HS-27A (cell line): Measurements from ENCODE around the gene GRAMD1B.

ENCODE experiments used
- DNase-seq: peaks from one replicate; pipeline ENCODE4 v3.0.0-alpha.2; 2012; ENCODE audit warnings: low read depth, missing footprints

Gene GRAMD1B

DNA sequence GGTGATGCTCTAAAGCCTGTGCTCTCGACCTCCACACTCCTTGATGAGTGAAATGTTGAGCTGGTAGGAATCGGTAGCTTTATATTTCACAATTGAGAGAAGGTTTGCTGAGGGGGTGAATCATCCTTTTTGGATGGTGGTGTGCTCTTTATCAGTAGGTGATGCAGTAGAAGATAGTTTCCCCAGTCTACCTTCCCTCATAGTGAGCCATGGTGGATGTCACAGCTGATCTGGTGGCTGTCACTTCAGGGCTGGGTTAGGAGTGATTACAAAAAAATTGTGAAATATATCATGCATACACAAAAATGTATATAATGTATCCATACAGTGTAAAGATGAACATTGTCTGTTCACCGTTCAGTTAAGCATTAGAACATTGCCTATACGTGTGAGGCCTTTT is 105.3 kb downstream of the GRAMD1B start:
- DNase-seq = no peak

DNA sequence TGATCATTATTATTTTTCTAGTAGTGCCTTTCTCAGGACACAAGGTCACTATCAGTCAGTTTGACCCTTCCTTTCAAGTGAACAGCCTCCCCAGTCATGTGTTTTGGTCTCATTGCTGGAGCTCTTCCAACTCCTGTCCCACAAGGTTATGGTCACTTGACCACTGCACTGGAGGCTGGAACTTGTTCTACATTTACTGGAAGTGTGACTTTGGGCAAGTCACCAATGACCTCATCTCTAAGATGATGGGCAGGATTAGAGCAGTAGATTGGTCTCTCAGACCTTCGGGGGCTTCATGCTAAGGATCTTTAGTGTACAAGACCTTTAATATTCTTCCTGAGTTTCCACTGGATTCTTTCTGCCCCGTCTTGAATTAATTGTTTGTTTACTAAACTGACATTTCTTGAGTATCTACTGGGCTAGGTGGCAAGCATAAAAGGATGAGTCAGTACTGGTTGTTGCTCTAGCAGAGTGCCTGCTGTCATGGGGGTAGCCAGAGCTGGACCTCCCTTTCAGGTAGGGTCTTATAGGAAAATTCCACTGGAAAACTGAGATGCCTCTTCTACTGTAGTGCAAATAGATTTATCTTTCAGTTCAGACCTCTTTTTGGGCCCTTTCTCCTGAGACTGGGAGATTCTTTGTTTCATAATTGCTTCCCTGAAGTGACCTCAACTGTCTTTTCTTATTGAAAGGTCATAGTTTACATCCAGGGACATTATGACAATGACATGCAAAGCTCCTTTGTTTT is 106.8 kb downstream of the GRAMD1B start:
- DNase-seq = no peak

- no peak for DNase-seq
These were observed 107.7 kb downstream of the GRAMD1B start for GRCh38 chr11:123537726-123538125.

DNA sequence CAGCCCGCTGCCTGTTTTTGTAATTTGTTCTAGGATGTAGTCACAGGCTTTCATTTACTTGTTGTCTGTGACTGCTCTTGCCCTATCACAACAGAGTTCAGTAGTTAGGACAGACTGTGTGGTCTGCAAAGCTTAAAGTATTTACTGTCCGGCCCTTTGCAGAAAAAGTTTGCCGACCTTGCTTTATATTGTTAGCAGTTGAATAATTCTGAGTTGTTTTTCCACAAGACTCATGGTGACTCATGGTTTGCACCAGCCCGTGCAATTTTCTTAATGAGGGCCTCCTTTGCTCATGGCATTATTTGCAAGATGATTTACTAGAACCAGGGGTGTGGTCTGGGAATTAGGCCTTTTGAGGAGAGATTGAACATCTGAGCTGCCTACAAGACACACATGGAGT is 113.7 kb downstream of the GRAMD1B start:
- DNase-seq = no peak

DNA sequence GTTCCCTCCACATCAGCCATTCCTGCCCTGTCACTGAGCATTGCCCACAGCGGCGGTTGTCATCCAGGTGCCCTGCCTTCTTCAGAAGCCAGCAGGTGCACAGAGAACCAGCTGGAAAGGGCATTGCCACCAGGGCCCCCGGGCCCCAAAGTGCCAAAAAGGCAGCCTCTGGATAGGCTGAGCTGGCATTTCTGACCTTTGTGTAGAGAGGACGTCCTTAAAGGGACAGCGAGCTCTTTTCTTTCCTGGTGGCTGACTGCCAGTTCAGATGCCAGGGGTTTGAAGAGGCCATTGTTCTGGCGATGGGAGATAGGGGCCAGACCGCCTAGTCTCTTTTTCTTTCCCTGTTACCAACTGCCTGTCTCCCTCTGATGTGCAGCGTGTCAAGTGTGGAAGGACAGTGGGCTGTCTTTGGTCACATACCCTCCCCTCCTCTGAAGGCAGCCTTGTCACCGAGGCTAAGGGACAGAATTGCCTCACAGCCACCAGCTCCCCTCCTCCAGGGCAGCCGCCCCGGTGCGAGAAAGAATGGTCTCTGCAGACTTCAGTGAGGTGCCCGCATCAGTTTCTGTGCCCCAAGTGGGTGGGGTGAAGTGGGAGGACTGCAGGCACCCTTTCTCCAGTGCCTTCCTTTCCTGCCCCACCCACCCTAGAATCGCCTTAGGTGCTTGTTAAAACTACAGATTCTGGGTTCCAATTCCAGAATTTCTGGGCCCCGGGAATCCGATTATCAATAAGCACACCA is 114.7 kb downstream of the GRAMD1B start:
- no peak for DNase-seq

DNA sequence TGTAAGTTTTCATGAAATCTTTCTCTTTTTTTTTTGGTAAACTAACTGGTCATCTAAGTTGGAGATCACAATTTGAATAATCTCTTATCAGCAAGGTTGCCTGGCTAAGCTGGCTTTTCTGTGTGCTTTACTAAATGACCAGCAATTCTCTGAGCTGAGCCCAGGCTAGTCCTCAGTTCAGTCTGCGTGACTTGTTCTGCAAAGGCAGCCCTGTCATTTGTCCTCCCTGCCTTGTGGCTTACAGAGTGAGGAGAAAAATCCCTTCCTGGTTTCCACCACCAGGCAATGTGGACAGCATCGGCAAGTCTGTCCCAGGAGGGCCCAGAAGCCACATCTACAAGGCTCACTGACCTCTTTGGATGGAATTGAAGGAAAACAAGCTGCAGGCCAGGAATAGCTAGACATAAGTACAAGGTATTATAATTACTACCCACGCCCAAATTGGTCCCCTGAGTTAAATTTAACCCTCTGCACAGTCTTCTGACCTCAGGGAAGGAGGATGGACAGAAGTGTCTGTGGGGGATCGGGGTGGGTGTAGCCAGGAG is 115.7 kb downstream of the GRAMD1B start:
- DNase-seq = no peak

GRCh38 chr11:123546515-123546914 is 116.4 kb downstream of the GRAMD1B start:
- peak; percentile 52 for DNase-seq

GRCh38 chr11:123547180-123547579 is 117.1 kb downstream of the GRAMD1B start:
- no peak for DNase-seq

- no peak for DNase-seq
These were observed 118.7 kb downstream of the GRAMD1B start for GRCh38 chr11:123548774-123549173.

GRCh38 chr11:123549926-123550917 is 120.2 kb downstream of the GRAMD1B start:
- DNase-seq = no peak

DNA sequence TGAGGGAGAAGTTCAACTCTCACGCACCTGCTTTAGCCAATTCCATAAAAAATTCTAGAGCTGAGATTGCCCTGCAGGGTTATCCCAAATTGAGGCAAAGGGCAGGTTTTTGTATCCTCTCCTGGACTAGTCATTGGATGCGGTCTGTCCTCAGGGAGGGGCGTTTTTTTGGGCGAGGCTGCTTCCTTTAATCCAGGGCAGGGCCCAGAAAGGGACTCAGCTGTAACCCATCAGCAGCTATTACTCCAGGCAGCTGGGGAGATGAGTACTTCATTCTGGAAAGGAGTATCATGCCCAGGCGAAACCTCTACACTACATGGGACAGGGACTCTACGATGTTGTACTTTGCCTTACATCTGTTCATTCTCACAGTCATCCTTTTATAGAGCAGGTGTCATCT is 121.0 kb downstream of the GRAMD1B start:
- DNase-seq = no peak

DNA sequence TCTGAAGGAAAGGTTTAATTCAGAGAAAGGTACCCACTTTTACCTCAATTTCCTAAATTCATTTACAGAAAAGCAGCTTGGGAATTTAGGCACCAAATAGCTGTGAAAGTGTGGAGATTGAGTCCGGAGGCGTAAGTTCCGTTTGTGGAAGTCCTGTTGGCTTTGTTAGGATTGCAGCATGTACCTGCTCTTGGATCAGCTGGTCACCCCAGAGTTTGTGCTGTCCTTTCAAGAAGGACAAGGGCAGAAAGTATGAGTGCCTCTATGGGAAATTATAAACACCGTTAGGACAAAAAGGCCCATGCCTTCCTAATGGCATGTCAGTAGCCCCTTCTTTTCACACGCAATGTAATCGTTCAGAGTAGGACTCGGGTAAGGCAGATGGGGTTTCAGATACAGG is 126.6 kb downstream of the GRAMD1B start:
- DNase-seq = no peak

GRCh38 chr11:123558536-123559315 is 128.7 kb downstream of the GRAMD1B start:
- DNase-seq = no peak

DNA sequence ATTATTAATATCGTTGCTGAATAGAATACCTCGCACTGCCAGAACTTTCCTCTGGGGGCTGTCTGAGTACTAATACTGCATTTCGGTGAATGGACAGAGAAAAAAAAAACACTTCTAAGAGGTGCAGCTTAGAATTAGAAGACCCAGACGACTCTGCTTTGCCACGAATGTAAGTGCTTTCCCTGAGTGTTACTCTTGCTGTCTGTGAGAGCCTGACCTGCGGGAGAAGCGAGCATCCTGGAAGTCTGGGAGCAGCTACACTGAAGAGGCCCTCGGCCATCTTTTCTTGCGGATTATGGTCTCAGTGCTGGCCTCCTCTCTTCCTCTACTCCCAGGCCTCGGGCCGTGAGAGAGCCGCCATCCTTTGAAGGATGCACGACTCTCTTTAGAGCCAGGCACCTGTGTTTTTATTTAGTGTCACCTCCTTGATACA is 129.5 kb downstream of the GRAMD1B start:
- no peak for DNase-seq

DNA sequence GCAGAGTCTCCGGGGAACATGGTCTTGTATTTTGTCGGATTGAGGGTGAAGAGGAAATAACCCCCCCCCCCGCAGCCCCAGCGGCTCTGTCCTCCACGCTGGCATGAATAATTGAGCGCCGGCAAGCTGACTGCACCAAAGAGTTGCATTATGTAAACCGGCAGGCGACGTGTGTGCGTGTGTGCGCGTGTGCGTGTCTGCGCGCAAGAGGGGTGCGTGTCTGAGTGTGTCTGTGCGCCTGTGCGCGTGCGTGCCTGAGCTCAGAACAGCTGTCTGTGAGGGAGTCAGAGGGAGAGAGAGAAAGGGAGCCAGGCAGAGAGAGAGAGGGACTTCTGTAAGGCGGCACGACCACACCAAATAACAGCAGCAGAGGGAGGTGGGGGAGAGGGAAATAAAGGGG is 129.9 kb downstream of the GRAMD1B start:
- DNase-seq = no peak

- no peak for DNase-seq
These were observed 131.3 kb downstream of the GRAMD1B start for GRCh38 chr11:123561431-123561800.

DNA sequence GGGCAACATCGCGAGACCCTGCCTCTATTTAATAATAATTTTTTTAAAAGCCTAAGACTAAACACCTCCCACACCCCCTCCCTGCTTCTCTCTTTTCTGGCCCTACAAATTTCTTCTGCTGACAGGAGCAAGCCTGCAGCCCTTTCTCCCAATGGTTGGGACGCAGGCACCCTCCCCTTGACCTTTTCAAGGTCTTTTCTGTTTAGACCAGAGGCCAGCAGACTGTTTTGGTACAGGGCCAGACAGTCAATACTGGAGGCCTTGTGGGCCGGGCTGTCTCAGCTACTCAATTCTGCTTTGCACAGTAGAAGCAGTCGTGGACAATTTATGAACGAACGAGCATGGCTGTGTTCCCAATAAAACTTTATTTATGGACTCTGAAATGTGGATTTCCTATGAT is 132.1 kb downstream of the GRAMD1B start:
- no peak for DNase-seq

DNA sequence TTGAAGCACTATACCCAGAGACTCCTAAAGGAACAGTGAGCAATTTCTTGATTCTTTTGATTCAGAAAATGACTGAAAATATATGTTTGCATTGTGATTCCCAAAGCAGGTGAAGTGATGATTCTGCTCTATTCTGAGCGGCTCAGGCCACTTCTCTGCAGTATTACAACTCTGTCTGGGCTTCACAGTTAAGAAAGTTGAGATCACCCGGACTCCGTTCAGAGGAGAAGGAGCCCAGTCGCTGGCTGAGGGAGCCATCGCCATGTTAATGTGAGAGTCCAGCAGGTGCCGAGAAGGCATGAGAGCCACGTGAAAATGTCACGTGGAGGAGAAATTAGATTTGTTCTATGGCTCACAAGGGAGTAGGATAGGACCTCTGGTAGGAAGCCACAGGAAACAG is 132.8 kb downstream of the GRAMD1B start:
- no peak for DNase-seq

DNA sequence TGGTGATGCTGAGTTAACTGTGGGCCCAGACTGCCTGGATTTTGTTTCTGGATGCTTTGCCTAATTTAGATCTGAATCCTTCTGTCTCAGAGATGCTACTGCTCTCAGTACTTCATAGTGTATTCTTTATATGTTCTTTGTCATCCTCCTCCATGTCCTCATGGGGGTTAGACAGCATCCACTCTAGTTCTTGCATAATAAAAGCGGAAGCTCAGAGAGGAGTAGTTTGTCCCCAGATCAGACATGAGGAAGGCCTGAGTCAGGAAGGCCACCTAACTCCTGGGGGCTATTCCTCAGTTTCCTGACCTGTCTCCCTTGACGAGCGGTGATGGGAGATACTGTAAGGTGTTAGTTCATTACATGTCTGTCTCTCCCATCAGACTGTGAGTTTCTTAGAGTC is 134.2 kb downstream of the GRAMD1B start:
- no peak for DNase-seq

DNA sequence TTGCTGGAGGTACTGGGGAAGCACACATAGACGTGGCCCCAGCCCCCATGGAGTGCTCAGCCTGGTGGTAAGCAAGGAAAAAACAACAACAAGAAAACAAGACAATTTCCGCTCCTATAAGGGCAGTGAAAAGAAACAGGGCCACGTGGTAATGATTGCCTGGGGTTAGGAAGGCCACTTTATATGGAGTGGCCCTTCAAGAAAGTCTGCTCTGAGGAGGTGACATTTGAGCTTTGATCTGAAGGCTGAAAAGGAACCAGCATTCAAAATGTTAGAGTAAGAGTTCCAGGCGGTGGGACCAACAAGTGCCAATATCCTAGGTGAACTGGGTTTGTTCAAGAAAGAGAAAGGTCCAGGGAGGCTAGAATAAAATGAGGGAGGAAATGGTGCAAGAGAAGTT is 136.8 kb downstream of the GRAMD1B start:
- DNase-seq = no peak

DNA sequence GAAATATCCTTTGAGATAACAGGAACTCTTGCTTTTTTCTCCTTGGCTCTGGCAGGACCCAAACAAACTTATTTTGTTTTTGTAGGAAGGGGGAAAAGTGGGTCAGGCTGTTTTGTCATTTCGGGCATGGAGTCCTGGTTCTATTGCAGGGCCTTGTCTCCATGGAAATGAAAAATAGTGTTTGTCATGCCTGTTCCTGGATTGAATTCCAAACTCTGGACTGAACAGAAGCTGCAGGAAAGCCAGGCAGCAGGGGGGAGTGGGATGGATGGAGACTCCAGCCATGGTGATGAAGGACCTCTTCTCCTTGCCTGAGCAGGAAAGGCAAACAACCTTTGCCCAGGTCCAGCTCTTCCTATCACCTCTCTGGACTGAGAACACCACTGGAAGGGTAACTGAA is 137.4 kb downstream of the GRAMD1B start:
- DNase-seq = no peak
